Breast epithelium (tissue), 4 donors: ENCODE measurements around the gene RELA. TPM values are rescaled to one million over a fixed set of nuclear protein-coding genes. Genes with fewer than 3 reads are reported as not detected.

Experiments
- DNase-seq, 2 donors: peaks; one replicate each; pipeline ENCODE4 v3.0.0-alpha.2; 2019; ENCODE audit warnings: low spot score in 2 of 2
- H3K27ac ChIP-seq, 2 donors: fragments of 200-600 bp; sonication (generic) in 1 of 2; one replicate each; pipeline ENCODE4 v1.5.1; 2016 to 2019; ENCODE audit warnings: mild to moderate bottlenecking in 1 of 2
- H3K27me3 ChIP-seq, 2 donors: fragments of 200-600 bp; sonication (generic) in 1 of 2; one replicate each; pipeline versions ENCODE4 v1.5.1 to v1.6.0; 2017 to 2019; ENCODE audit warnings: control low read depth in 1 of 2, mild to moderate bottlenecking in 1 of 2
- H3K36me3 ChIP-seq: fragments of 200-600 bp; one replicate; pipeline ENCODE4 v1.5.1; 2019
- H3K4me1 ChIP-seq, 2 donors: fragments of 200-600 bp; sonication (generic); one replicate each; pipeline ENCODE4 v1.5.1; 2016 to 2019; ENCODE audit warnings: control low read depth in 1 of 2
- H3K4me3 ChIP-seq, 3 donors: fragments of 200-600 bp; sonication (generic); 1 replicate in 2 of 3; 2 replicates in 1 of 3; pipeline ENCODE4 v1.5.1; 2016 to 2019; ENCODE audit warnings: mild to moderate bottlenecking in 3 of 3, moderate library complexity in 2 of 3
- H3K9me3 ChIP-seq, 2 donors: fragments of 200-600 bp; sonication (generic) in 1 of 2; one replicate each; pipeline ENCODE4 v1.5.1; 2016 to 2019; ENCODE audit warnings: control low read depth in 1 of 2
- CTCF ChIP-seq, 3 donors: fragments of 450-650 bp; IDR thresholded peaks; one replicate each; pipeline ENCODE4 v1.5.1; 2016 to 2017; ENCODE audit warnings: antibody characterized with exemption in 3 of 3, mild to moderate bottlenecking in 3 of 3, moderate library complexity in 3 of 3
- POLR2A ChIP-seq: fragments of 450-650 bp; IDR thresholded peaks from one replicate; pipeline ENCODE4 v1.6.1; 2016; ENCODE audit warnings: antibody characterized with exemption, mild to moderate bottlenecking, moderate library complexity
- POLR2AphosphoS5 ChIP-seq, 3 donors: sonication (generic); formaldehyde crosslinking; IDR thresholded peaks; one replicate each; pipeline ENCODE4 v1.6.1; 2017; ENCODE audit warnings: antibody characterized with exemption in 3 of 3
- intact Hi-C: fragments of 100-400 bp; cut with DNase I; formaldehyde crosslinking; loops from one replicate; pipeline ENCODE4 v1.15.1; 2023; ENCODE audit warnings: low total_unique reads
- total RNA-seq, 3 donors: library from RNA; depleted of rRNA; stranded (reverse); fragments of >200 nt; gene quantifications; one replicate each; pipeline ENCODE4 v1.1.0, GENCODE V29; 2016

The RELA gene
- total RNA-seq, 3 donors from 2014 or later, result 45.0 to 57.7 (median 46.2) TPM

- intact Hi-C loops, result no loop called here
- Histone ChIP-seq H3K36me3 (no peaks in the 10 kb centered on the region), H3K27ac (peak overlapping the region; percentile 89 to 95), H3K4me3 (peak overlapping the region; percentile 52 to 82 (median 58)), H3K9me3 (no peaks in the 10 kb centered on the region), H3K4me1 (peaks cover 26 to 33% of the 10 kb centered on the region in 2 donors), H3K27me3 (no peaks in the 10 kb centered on the region)
- no peak for DNase-seq
- TF ChIP-seq POLR2AphosphoS5 (IDR thresholded peaks at IDR 0.05), result no peak
- no peak for TF ChIP-seq CTCF (IDR thresholded peaks at IDR 0.05)
- TF ChIP-seq POLR2A, result no peak
Observed at GRCh38 chr11:65653229-65654225, 9.2 kb downstream of the RELA start.

GRCh38 chr11:65652511-65653228, 10.0 kb downstream of the RELA start:
- H3K4me3 ChIP-seq, result peak overlapping the region; percentile 52 to 82 (median 58)
- no peaks in the 10 kb centered on the region for H3K36me3 ChIP-seq
- no peaks in the 10 kb centered on the region for H3K27me3 ChIP-seq
- H3K27ac ChIP-seq, result peak overlapping the region; percentile 89 to 95
- intact Hi-C loops, result no loop called here
- H3K4me1 ChIP-seq, result peaks cover 26 to 33% of the 10 kb centered on the region in 2 donors
- peak; percentile 56 for TF ChIP-seq POLR2A
- no peak for TF ChIP-seq CTCF (IDR thresholded peaks at IDR 0.05)
- peak; percentile 84 to 89 (median 88) for TF ChIP-seq POLR2AphosphoS5 (IDR thresholded peaks at IDR 0.05)
- DNase-seq, result peak; percentile 88 to 92
- no peaks in the 10 kb centered on the region for H3K9me3 ChIP-seq

GRCh38 chr11:65651589-65652510, 10.9 kb downstream of the RELA start:
- peak overlapping the region; percentile 89 to 95 for H3K27ac ChIP-seq
- H3K4me1 ChIP-seq, result peaks cover 26 to 33% of the 10 kb centered on the region in 2 donors
- intact Hi-C loops, result no loop called here
- no peaks in the 10 kb centered on the region for H3K27me3 ChIP-seq
- H3K9me3 ChIP-seq, result no peaks in the 10 kb centered on the region
- DNase-seq, result peak; percentile 67 to 68
- peak overlapping the region; percentile 52 to 82 (median 58) for H3K4me3 ChIP-seq
- no peaks in the 10 kb centered on the region for H3K36me3 ChIP-seq
- TF ChIP-seq POLR2AphosphoS5 (IDR thresholded peaks at IDR 0.05), result no peak
- no peak for TF ChIP-seq POLR2A
- TF ChIP-seq CTCF (IDR thresholded peaks at IDR 0.05), result no peak

GRCh38 chr11:65651339-65651588, 11.5 kb downstream of the RELA start:
- H3K4me1 ChIP-seq, result peaks cover 26 to 33% of the 10 kb centered on the region in 2 donors
- no peaks in the 10 kb centered on the region for H3K36me3 ChIP-seq
- H3K9me3 ChIP-seq, result no peaks in the 10 kb centered on the region
- DNase-seq, result no peak
- TF ChIP-seq CTCF (IDR thresholded peaks at IDR 0.05) (no peak), POLR2A (no peak)
- no peak overlapping the region for H3K4me3 ChIP-seq
- intact Hi-C loops, result no loop called here
- no peaks in the 10 kb centered on the region for H3K27me3 ChIP-seq
- peak overlapping the region; percentile 89 to 95 for H3K27ac ChIP-seq
